ENCODE measurements around the gene EYS.

Gene EYS

DNA sequence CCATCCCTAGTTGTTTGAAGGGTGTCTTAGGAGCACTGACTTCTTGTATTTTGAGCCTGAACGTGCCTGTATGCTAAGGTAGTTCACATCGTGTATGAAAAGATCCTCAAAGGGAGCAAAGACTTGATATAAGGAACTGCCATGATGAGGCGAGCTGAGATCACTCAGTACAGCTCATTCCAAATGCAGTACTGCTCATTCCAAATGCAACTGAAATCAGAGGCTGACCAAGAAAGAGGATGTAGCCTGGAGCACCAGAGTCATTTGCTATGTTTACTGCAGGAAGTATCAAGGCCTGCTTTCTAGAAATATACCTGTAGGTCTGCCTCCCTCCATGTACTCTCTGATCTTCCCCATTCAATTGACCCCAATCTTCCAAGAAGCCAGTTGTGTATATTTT is 832.2 kb downstream of the EYS start:
- no peak for DNase-seq (ENCODE audit: low read depth in 1 of 2, low spot score in 1 of 2)

DNA sequence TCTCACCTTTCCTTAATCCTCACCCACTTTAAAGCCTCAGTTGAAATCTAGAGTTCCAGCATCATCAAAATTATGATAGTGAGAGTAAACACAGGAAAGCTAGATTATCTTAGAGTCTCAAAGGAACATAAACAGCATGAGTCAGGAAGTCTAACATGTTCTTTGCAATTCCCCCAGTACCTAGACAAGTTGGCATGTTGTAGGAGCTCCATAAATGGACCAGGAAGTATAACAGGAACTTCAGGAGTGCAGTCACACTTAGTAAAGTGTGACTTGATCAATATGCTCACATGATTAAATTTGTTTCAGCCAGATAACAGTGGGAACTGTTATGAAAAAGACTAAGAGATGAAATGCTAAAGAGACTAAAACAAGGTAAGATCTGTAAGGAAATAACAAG is 834.4 kb downstream of the EYS start:
- no peak for DNase-seq (ENCODE audit: low read depth in 1 of 2, low spot score in 1 of 2)

GRCh38 chr6:64861039-64861651 is 845.9 kb downstream of the EYS start:
- DNase-seq (ENCODE audit: low read depth in 1 of 2, low spot score in 1 of 2), result no peak

- no peak for DNase-seq (ENCODE audit: low read depth in 1 of 2, low spot score in 1 of 2)
These were observed 846.8 kb downstream of the EYS start for GRCh38 chr6:64860203-64860602.

GRCh38 chr6:64850121-64850520 is 856.9 kb downstream of the EYS start:
- no peak for DNase-seq (ENCODE audit: low read depth in 1 of 2, low spot score in 1 of 2)

- DNase-seq (ENCODE audit: low read depth in 1 of 2, low spot score in 1 of 2), result no peak
These were observed 858.6 kb downstream of the EYS start for GRCh38 chr6:64848467-64848866.

- DNase-seq (ENCODE audit: low read depth in 1 of 2, low spot score in 1 of 2), result no peak
These were observed 859.6 kb downstream of the EYS start for GRCh38 chr6:64847396-64847795.

DNA sequence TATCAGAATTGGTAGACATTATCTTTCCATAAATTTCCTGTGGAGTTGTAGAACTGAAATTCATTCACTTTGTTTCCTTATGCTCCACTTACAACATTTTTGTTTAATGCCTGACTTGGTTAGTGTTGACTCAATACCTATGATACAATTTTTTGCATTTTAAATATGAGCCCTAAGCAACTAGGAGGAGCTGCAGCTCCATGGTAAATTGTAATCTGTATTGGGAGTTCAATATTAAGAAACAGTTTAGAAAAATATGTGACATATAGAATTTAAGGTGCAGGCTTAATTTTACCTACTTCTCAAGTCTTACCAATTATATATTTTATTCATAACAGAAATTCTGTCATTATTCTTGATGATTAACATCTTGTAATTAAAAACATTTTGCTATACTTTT is 868.3 kb downstream of the EYS start:
- no peak for DNase-seq (ENCODE audit: low read depth in 1 of 2, low spot score in 1 of 2)

DNA sequence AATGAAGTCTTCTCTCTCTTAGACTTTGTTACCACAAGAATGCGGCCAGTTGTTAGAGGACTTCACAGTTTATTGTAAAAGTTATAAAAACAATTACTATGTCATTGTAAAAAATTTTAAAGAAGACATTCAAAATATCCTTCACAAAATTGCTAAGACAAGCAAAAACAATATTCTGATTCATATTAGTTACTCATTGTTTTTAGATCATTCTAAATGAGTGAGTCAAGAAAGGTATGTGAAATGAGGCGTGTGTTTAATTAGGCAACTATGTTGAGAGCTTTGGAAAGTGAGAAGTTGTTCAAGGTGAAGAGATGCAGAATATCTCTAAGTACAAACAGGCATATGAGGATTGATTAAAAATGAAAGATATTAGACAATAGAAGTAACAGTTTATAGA is 875.3 kb downstream of the EYS start:
- no peak for DNase-seq (ENCODE audit: low read depth in 1 of 2, low spot score in 1 of 2)

- DNase-seq (ENCODE audit: low read depth in 1 of 2, low spot score in 1 of 2), result no peak
These were observed 889.5 kb downstream of the EYS start for GRCh38 chr6:64817525-64817924.

GRCh38 chr6:64815718-64816117 is 891.3 kb downstream of the EYS start:
- no peak for DNase-seq (ENCODE audit: low read depth in 1 of 2, low spot score in 1 of 2)

GRCh38 chr6:64812138-64812537 is 894.9 kb downstream of the EYS start:
- no peak for DNase-seq (ENCODE audit: low read depth in 1 of 2, low spot score in 1 of 2)

GRCh38 chr6:64811119-64811518 is 895.9 kb downstream of the EYS start:
- no peak for DNase-seq (ENCODE audit: low read depth in 1 of 2, low spot score in 1 of 2)

DNA sequence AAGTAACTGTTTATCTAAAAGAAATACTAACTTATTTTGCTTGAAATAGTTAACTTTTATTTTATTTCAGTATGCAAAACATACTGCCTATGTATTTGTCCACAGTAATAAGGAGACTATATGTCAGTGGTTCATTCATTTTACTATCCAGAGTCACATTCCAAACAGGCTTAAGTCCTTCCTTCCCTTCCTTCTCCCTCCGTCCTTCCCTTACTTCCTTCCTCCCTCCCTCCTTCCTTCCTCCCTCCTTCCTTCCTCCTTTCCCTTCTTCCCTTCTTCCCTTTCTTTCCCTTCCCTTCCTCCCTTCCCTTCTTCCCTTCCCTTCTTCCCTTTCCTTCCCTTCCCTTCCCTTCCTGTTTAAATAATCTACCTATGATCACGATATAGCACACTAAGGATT is 899.2 kb downstream of the EYS start:
- DNase-seq (ENCODE audit: low read depth in 1 of 2, low spot score in 1 of 2), result no peak

DNA sequence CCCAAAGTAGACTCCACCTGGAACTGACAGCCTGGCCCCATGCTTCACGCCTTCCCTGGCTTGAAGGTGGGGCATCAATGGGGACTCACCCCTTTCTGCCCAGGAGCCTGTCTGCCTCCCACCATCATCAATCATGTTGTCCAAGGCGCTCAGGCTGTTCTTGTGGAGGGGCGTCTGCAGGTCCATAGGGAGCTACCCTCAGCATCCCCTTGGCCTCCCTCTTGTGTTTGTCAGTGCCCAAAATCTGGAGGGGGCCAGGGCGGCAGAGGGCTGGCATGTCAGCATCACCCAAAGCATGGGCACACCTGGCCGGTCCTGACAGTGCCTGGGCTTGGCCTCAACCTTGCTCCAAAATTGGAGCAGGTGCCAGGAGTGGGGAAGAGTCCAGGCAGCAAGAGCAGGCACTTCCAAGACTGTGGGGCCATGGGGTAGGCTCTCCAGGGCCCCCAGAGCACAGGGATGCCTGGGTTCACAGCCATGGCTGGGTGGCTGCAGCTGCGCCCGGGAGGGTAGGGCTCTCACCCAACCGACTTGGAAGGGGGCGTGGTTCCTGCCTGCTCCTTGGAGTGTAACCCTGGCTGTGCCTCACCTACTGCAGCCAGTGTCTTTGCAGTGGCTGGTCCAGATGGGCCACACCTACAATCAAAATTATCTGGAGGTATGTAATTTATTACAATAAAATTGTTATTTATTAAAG is 903.4 kb downstream of the EYS start:
- no peak for DNase-seq (ENCODE audit: low read depth in 1 of 2, low spot score in 1 of 2)

- DNase-seq (ENCODE audit: low read depth in 1 of 2, low spot score in 1 of 2), result no peak
These were observed 914.5 kb downstream of the EYS start for GRCh38 chr6:64792534-64792933.

DNA sequence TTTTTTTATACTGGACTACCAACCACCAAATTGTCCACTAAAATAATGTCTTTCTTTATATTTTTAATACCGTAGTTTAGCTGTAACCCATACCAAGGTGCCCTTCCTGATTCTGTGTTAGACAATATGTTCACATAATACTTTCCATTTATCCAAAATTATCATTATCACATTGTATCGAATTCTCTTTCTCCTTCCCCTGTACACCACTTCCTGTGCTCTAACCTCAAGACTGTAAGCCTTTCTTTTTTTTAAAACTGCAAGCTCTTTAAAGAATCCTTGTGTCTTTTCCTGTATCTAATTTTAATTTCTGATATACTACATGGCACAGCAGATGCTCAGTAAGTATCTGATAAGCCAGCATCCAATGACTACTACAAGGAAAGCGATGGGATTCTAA is 917.5 kb downstream of the EYS start:
- DNase-seq (ENCODE audit: low read depth in 1 of 2, low spot score in 1 of 2), result no peak

GRCh38 chr6:64786736-64787135 is 920.3 kb downstream of the EYS start:
- DNase-seq (ENCODE audit: low read depth in 1 of 2, low spot score in 1 of 2), result no peak

- no peak for DNase-seq (ENCODE audit: low read depth in 1 of 2, low spot score in 1 of 2)
These were observed 924.1 kb downstream of the EYS start for GRCh38 chr6:64782877-64783276.

DNA sequence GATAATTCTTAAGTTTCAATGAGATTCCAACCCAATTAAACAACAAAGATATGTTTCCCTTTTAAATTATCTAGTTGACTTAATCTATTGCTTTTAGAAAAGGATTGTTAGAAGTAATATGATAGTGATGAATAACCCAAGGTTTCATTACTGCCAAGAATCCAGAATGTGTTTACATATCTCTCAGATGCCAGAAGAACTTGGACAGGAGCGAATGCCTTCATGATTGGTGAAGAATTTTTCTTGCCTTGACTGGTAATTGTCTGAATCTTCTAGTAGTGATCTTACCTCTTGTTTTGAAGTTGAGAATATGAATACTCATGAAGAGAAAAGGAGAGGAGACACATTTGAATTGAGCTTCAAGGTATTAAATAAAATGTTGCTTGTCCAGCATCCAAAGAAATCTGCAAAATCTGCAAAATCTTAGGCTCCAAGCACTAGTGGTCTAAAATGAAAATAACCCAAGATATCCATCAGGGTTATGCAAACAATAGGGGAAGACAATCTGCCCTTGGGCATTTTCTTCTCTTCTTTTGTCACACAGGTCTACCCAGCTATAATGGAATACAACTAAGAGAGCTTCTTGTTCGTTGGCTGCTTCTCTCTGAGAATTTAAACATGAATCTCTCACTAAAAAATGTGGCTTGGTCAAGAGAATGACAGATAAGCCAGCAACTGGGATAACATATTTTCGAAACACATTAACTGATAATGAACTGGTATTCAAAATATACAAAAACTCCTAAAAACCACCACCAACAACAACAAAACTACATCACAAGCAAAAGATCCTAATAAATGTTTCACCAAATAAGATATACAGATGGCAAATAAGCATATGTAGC is 928.9 kb downstream of the EYS start:
- DNase-seq (ENCODE audit: low read depth in 1 of 2, low spot score in 1 of 2), result no peak

DNA sequence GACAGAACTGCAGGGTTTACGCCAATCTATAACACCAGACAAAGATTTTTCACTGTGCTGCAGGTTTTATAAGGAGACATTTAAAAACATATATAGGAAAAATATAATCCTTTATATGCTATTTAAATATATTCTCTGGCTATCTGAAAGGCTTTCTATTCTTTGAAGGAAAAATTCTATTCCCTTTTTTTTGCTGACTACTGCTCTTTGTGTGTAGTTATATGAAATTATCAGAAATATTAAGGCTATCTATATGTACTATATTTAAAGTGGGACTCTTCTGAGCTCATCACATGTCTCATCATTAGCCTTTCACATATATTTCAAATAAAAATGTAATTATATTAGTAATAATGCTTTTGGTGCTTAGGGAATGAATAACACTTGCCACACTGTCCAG is 930.7 kb downstream of the EYS start:
- DNase-seq (ENCODE audit: low read depth in 1 of 2, low spot score in 1 of 2), result no peak

GRCh38 chr6:64774881-64775280 is 932.1 kb downstream of the EYS start:
- DNase-seq (ENCODE audit: low read depth in 1 of 2, low spot score in 1 of 2), result no peak
